Suprapubic skin (tissue), 4 donors: Measurements from ENCODE around the gene CHID1.

ENCODE experiments used
- POLR2A ChIP-seq, 2 donors: fragments of 450-650 bp; IDR thresholded peaks; one replicate each; pipeline ENCODE4 v1.6.1; 2017; ENCODE audit warnings: antibody characterized with exemption in 2 of 2, mild to moderate bottlenecking in 2 of 2, moderate library complexity in 2 of 2
- POLR2AphosphoS5 ChIP-seq, 3 donors: sonication (generic); formaldehyde crosslinking; IDR thresholded peaks; one replicate each; pipeline ENCODE4 v1.6.1; 2017; ENCODE audit warnings: antibody characterized with exemption in 3 of 3

DNA sequence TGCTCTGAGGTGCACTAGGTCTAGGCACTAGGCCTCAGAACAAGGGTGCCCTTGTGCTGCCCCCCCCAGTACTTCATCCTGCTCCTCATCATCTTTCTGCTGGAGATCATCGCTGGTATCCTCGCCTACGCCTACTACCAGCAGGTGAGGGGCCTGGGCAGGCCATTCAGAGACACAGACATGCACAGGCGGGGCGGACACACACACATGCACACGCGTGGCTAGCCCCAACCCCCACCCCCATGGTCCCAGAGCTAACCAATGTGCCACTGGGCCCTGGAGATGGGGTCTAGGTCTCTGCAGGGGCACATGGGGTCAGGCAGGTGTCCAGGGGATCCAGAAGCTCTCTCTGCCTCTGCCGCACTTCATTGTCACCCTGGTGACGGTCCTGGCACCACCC is 73.9 kb downstream of the CHID1 start:
- TF ChIP-seq POLR2A (IDR thresholded peaks at IDR 0.05): no peak
- no peak for TF ChIP-seq POLR2AphosphoS5 (IDR thresholded peaks at IDR 0.05)
